Neutrophil (primary cell): ENCODE results near the gene MAML1.
A peak's percentile ranks its signal among the peaks of the same experiment; 100 is the strongest.
"Not testable (repeated sequence)": the region's sequence is repeated elsewhere in the genome, so short reads cannot be mapped to it uniquely, and the experiment has no call there.

Experiments used
- H3K27ac ChIP-seq: fragments of 200-600 bp; sonication (generic); 2 replicates; pipeline ENCODE4 v1.5.1; 2016; ENCODE audit warnings: mild to moderate bottlenecking, moderate library complexity
- H3K27me3 ChIP-seq: fragments of 200-600 bp; sonication (generic); 2 replicates; pipeline ENCODE4 v1.6.0; 2016; ENCODE audit warnings: mild to moderate bottlenecking
- H3K36me3 ChIP-seq: fragments of 200-600 bp; sonication (generic); 2 replicates; pipeline ENCODE4 v1.5.1; 2017
- H3K4me1 ChIP-seq, 2 experiments: fragments of 200-600 bp in 1 of 2; sonication (generic) in 1 of 2; 1 replicate in 1 of 2; 2 replicates in 1 of 2; pipeline versions ENCODE4 v1.5.1 to v1.6.1; 2013 to 2016; ENCODE audit warnings: low read depth in 1 of 2, low read length in 1 of 2, mild to moderate bottlenecking in 1 of 2, moderate library complexity in 1 of 2; ENCODE audit not compliant: control insufficient read depth in 1 of 2, insufficient read depth in 1 of 2
- H3K4me3 ChIP-seq, 2 experiments: fragments of 200-600 bp in 1 of 2; sonication (generic) in 1 of 2; 1 replicate in 1 of 2; 2 replicates in 1 of 2; pipeline ENCODE4 v1.5.1; 2013 to 2016; ENCODE audit warnings: low read depth in 1 of 2, low read length in 1 of 2, mild to moderate bottlenecking in 1 of 2, moderate library complexity in 1 of 2
- H3K9me3 ChIP-seq: fragments of 200-600 bp; sonication (generic); 2 replicates; pipeline ENCODE4 v1.5.1; 2016
- TF ChIP-seq, protein P1 (sequence below): fragments of 200-600 bp; sonication (generic); IDR thresholded peaks from 2 replicates; pipeline ENCODE4 v1.5.1; 2016; ENCODE audit warnings: antibody characterized with exemption

MAML1 gene

GRCh38 chr5:179783128-179783527, 50.5 kb downstream of the MAML1 start:
- Histone ChIP-seq H3K4me3 (no peak overlapping the region), H3K4me1 (peaks cover 52 to 58% of the 10 kb centered on the region in 2 experiments)
- TF ChIP-seq, protein P1, sequence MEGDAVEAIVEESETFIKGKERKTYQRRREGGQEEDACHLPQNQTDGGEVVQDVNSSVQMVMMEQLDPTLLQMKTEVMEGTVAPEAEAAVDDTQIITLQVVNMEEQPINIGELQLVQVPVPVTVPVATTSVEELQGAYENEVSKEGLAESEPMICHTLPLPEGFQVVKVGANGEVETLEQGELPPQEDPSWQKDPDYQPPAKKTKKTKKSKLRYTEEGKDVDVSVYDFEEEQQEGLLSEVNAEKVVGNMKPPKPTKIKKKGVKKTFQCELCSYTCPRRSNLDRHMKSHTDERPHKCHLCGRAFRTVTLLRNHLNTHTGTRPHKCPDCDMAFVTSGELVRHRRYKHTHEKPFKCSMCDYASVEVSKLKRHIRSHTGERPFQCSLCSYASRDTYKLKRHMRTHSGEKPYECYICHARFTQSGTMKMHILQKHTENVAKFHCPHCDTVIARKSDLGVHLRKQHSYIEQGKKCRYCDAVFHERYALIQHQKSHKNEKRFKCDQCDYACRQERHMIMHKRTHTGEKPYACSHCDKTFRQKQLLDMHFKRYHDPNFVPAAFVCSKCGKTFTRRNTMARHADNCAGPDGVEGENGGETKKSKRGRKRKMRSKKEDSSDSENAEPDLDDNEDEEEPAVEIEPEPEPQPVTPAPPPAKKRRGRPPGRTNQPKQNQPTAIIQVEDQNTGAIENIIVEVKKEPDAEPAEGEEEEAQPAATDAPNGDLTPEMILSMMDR = no peak

GRCh38 chr5:179786861-179787260, 54.2 kb downstream of the MAML1 start:
- Histone ChIP-seq H3K27ac (no peak overlapping the region), H3K36me3 (peaks cover 6% of the 10 kb centered on the region), H3K9me3 (no peaks in the 10 kb centered on the region), H3K27me3 (no peaks in the 10 kb centered on the region), H3K4me1 (peaks cover 15 to 21% of the 10 kb centered on the region in 2 experiments), H3K4me3 (no peak overlapping the region)
- TF ChIP-seq, protein P1 = no peak

More at GRCh38 chr5:179783128-179783527, 50.5 kb downstream of the MAML1 start:
- no peak overlapping the region for H3K27ac ChIP-seq
- H3K36me3 ChIP-seq = peaks cover 11% of the 10 kb centered on the region
- no peaks in the 10 kb centered on the region for H3K9me3 ChIP-seq
- no peaks in the 10 kb centered on the region for H3K27me3 ChIP-seq

- H3K4me1 ChIP-seq = peaks cover 17 to 22% of the 10 kb centered on the region in 2 experiments
- TF ChIP-seq, protein P1 = no peak
- no peaks in the 10 kb centered on the region for H3K27me3 ChIP-seq
Measured at GRCh38 chr5:179788193-179788854, 55.7 kb downstream of the MAML1 start.

GRCh38 chr5:179789278-179789677, 56.7 kb downstream of the MAML1 start:
- H3K4me3 ChIP-seq, H3K27me3 ChIP-seq, H3K36me3 ChIP-seq, H3K9me3 ChIP-seq, H3K27ac ChIP-seq: not testable (repeated sequence)
- H3K4me1 ChIP-seq = peaks cover 26 to 32% of the 10 kb centered on the region in 2 experiments

More at GRCh38 chr5:179788193-179788854, 55.7 kb downstream of the MAML1 start:
- no peak overlapping the region for H3K27ac ChIP-seq
- no peak overlapping the region for H3K4me3 ChIP-seq
- no peaks in the 10 kb centered on the region for H3K36me3 ChIP-seq
- no peaks in the 10 kb centered on the region for H3K9me3 ChIP-seq

GRCh38 chr5:179791881-179792611, 59.4 kb downstream of the MAML1 start:
- Histone ChIP-seq H3K9me3 (no peaks in the 10 kb centered on the region), H3K4me3 (no peak overlapping the region), H3K4me1 (peaks cover 42 to 51% of the 10 kb centered on the region in 2 experiments), H3K27ac (peak overlapping the region; percentile 39), H3K27me3 (no peaks in the 10 kb centered on the region), H3K36me3 (peaks cover under 1% of the 10 kb centered on the region)
- TF ChIP-seq, protein P1 = no peak
